ENCODE results near the gene CYP27A1.
A peak's percentile ranks its signal among the peaks of the same experiment; 100 is the strongest.

CYP27A1 gene

GRCh38 chr2:218781691-218782527 is at the start of gene CYP27A1:
TSS of gene CYP27A1 (plus strand) at chr2:218782147. CDS start at chr2:218782183, 36 bp downstream.
- DNase-seq (ENCODE audit: low read depth): no peak
- TF ChIP-seq MYC (IDR thresholded peaks at IDR 0.05; ENCODE audit: low read depth, low read length) (no peak), POLR2A (IDR thresholded peaks at IDR 0.05; ENCODE audit: extremely low read depth, insufficient read length) (no peak), CTCF (IDR thresholded peaks at IDR 0.05; ENCODE audit: low read depth, low read length) (no peak), MAX (IDR thresholded peaks at IDR 0.05; ENCODE audit: low read depth, low read length) (no peak)
- no peak within 1 kb of the TSS for H3K4me3 ChIP-seq (ENCODE audit: low read depth, low read length)

GRCh38 chr2:218732761-218733158 is 49.2 kb upstream of the CYP27A1 start:
- H3K4me3 ChIP-seq (ENCODE audit: low read depth, low read length): no peak overlapping the region
- no peak for DNase-seq (ENCODE audit: low read depth)
- no peak for TF ChIP-seq MYC (IDR thresholded peaks at IDR 0.05; ENCODE audit: low read depth, low read length)
- TF ChIP-seq POLR2A (IDR thresholded peaks at IDR 0.05; ENCODE audit: extremely low read depth, insufficient read length): no peak
- TF ChIP-seq CTCF (IDR thresholded peaks at IDR 0.05; ENCODE audit: low read depth, low read length): no peak
- TF ChIP-seq MAX (IDR thresholded peaks at IDR 0.05; ENCODE audit: low read depth, low read length): no peak

GRCh38 chr2:218733171-218734021 is 48.6 kb upstream of the CYP27A1 start:
- H3K4me3 ChIP-seq (ENCODE audit: low read depth, low read length): no peak overlapping the region
- DNase-seq (ENCODE audit: low read depth): peak; percentile 96
- TF ChIP-seq CTCF (IDR thresholded peaks at IDR 0.05; ENCODE audit: low read depth, low read length): no peak
- peak; percentile 79 for TF ChIP-seq MAX (IDR thresholded peaks at IDR 0.05; ENCODE audit: low read depth, low read length)
- TF ChIP-seq MYC (IDR thresholded peaks at IDR 0.05; ENCODE audit: low read depth, low read length): peak; percentile 89
- no peak for TF ChIP-seq POLR2A (IDR thresholded peaks at IDR 0.05; ENCODE audit: extremely low read depth, insufficient read length)

- DNase-seq (ENCODE audit: low read depth): no peak
- no peak for TF ChIP-seq POLR2A (IDR thresholded peaks at IDR 0.05; ENCODE audit: extremely low read depth, insufficient read length)
- H3K4me3 ChIP-seq (ENCODE audit: low read depth, low read length): no peak overlapping the region
Observed at GRCh38 chr2:218734190-218734975, 47.6 kb upstream of the CYP27A1 start.

GRCh38 chr2:218736531-218736930 is 45.4 kb upstream of the CYP27A1 start:
- TF ChIP-seq MYC (IDR thresholded peaks at IDR 0.05; ENCODE audit: low read depth, low read length): no peak
- no peak for TF ChIP-seq POLR2A (IDR thresholded peaks at IDR 0.05; ENCODE audit: extremely low read depth, insufficient read length)
- TF ChIP-seq MAX (IDR thresholded peaks at IDR 0.05; ENCODE audit: low read depth, low read length): no peak
- TF ChIP-seq CTCF (IDR thresholded peaks at IDR 0.05; ENCODE audit: low read depth, low read length): no peak
- no peak overlapping the region for H3K4me3 ChIP-seq (ENCODE audit: low read depth, low read length)
- no peak for DNase-seq (ENCODE audit: low read depth)

Data from NB4 (cell line).